HG02763 (cell line): ENCODE measurements around the gene SMIM44.
A peak's percentile ranks its signal among the peaks of the same experiment; 100 is the strongest.

Source experiments
- ATAC-seq: cut with Tn5 transposase; IDR thresholded peaks from one replicate; pipeline ENCODE4 v1.9.1; 2021; ENCODE audit warnings: mild to moderate bottlenecking, moderate library complexity; ENCODE audit not compliant: unreplicated experiment

The SMIM44 gene

GRCh38 chr19:3442487-3443071, 40.7 kb downstream of the SMIM44 start:
- no peak for ATAC-seq

GRCh38 chr19:3441986-3442329, 41.3 kb downstream of the SMIM44 start:
- ATAC-seq: no peak

GRCh38 chr19:3441089-3441985, 41.9 kb downstream of the SMIM44 start:
- ATAC-seq: no peak

DNA sequence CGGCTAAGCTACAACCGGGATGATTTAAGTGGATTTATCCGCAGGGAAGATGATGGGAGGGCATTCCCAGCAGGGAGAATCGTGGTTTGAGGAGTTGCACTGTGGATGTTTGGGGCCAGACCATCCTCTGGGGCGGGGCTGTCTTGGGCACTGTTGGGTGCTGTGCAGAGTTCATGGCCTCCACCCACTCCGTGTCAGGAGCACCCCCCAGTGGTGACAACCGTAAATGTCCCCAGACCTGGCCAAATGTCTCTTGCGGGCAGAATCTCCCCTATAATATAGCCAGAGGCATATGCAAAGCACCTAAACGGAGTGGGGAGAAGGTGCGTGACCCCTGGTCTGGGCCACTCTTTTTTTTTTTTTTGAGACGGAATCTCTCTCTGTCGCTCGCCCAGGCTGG, 43.2 kb downstream of the SMIM44 start:
- no peak for ATAC-seq

- peak; percentile 89 for ATAC-seq
Measured at GRCh38 chr19:3434630-3435553, 48.3 kb downstream of the SMIM44 start.

- no peak for ATAC-seq
Measured at GRCh38 chr19:3433805-3434540, 49.3 kb downstream of the SMIM44 start.

GRCh38 chr19:3433313-3433712, 49.9 kb downstream of the SMIM44 start:
- ATAC-seq: no peak
